CD4-positive, CD25-positive, alpha-beta regulatory T cell (primary cell): ENCODE measurements around the gene PAPOLA. TPM values are rescaled to one million over a fixed set of nuclear protein-coding genes. Genes with fewer than 3 reads are reported as not detected.
A peak's percentile ranks its signal among the peaks of the same experiment; 100 is the strongest.

ENCODE experiments used
- ATAC-seq, 2 donors: fragments of 150-1000 bp; cut with Tn5 transposase; one replicate each; pipeline ENCODE4 v1.10.0; 2021; ENCODE audit warnings: low read depth in 2 of 2, moderate number of reproducible peaks in 2 of 2, moderate library complexity in 1 of 2
- DNase-seq, 3 donors: peaks; one replicate each; pipeline versions ENCODE4 v3.0.0 to v3.0.0-alpha.2; 2012 to 2022; ENCODE audit warnings: mixed read lengths in 1 of 3
- H3K27ac ChIP-seq: one replicate; pipeline ENCODE4 v1.7.0; 2013; ENCODE audit warnings: mild to moderate bottlenecking, low read length; ENCODE audit not compliant: insufficient read depth, poor library complexity, severe bottlenecking
- H3K27me3 ChIP-seq: one replicate; pipeline ENCODE4 v1.7.0; 2013; ENCODE audit warnings: low read length; ENCODE audit not compliant: control insufficient read depth, insufficient read depth
- H3K36me3 ChIP-seq: one replicate; pipeline ENCODE4 v1.7.0; 2013; ENCODE audit warnings: mild to moderate bottlenecking, low read length, moderate library complexity; ENCODE audit not compliant: control insufficient read depth, insufficient read depth
- H3K4me1 ChIP-seq: 2 replicates; pipeline ENCODE4 v1.7.0; 2013; ENCODE audit warnings: mild to moderate bottlenecking, low read length; ENCODE audit not compliant: insufficient read depth, control insufficient read depth, poor library complexity, severe bottlenecking
- H3K4me3 ChIP-seq: one replicate; pipeline ENCODE4 v1.7.0; 2013; ENCODE audit warnings: low read depth, mild to moderate bottlenecking, low read length, moderate library complexity
- H3K9me3 ChIP-seq, 2 experiments: 1 replicate in 1 of 2; 2 replicates in 1 of 2; pipeline ENCODE4 v1.7.0; 2013; ENCODE audit warnings: low read length in 2 of 2, mild to moderate bottlenecking in 1 of 2, moderate library complexity in 1 of 2; ENCODE audit not compliant: control insufficient read depth in 2 of 2
- H3K27ac Mint-ChIP-seq, 3 donors: one replicate each; pipeline ENCODE4 v1.8.0; 2020 to 2022; ENCODE audit warnings: mild to moderate bottlenecking in 3 of 3, mixed read lengths in 3 of 3, moderate library complexity in 2 of 3
- H3K27me3 Mint-ChIP-seq: one replicate; pipeline ENCODE4 v1.8.0; 2022; ENCODE audit warnings: mild to moderate bottlenecking, mixed read lengths
- H3K36me3 Mint-ChIP-seq: one replicate; pipeline ENCODE4 v1.8.0; 2020; ENCODE audit warnings: mixed read lengths
- H3K4me1 Mint-ChIP-seq, 4 donors: one replicate each; pipeline ENCODE4 v1.8.0; 2020 to 2022; ENCODE audit warnings: mixed read lengths in 4 of 4, mild to moderate bottlenecking in 1 of 4
- H3K4me3 Mint-ChIP-seq, 4 donors: one replicate each; pipeline ENCODE4 v1.8.0; 2020 to 2022; ENCODE audit warnings: mild to moderate bottlenecking in 4 of 4, mixed read lengths in 4 of 4, moderate library complexity in 3 of 4
- H3K9me3 Mint-ChIP-seq, 7 donors: one replicate each; pipeline ENCODE4 v1.8.0; 2020 to 2022; ENCODE audit warnings: mixed read lengths in 7 of 7, mild to moderate bottlenecking in 3 of 7, moderate library complexity in 2 of 7
- polyA plus RNA-seq, 4 donors: library from polyadenylated mRNA; unstranded; fragments of 300-500 nt; fragmentation: Illumina TruSeq; gene quantifications; one replicate each; pipeline ENCODE4 v1.2.3, GENCODE V29; 2021
- total RNA-seq: library from RNA; stranded (reverse); gene quantifications from one replicate; pipeline ENCODE4 v1.2.3, GENCODE V29; 2022

The PAPOLA gene
- total and polyA plus RNA-seq, 5 donors from 2014 or later, result 57.9 to 189 (median 60.1) TPM

DNA sequence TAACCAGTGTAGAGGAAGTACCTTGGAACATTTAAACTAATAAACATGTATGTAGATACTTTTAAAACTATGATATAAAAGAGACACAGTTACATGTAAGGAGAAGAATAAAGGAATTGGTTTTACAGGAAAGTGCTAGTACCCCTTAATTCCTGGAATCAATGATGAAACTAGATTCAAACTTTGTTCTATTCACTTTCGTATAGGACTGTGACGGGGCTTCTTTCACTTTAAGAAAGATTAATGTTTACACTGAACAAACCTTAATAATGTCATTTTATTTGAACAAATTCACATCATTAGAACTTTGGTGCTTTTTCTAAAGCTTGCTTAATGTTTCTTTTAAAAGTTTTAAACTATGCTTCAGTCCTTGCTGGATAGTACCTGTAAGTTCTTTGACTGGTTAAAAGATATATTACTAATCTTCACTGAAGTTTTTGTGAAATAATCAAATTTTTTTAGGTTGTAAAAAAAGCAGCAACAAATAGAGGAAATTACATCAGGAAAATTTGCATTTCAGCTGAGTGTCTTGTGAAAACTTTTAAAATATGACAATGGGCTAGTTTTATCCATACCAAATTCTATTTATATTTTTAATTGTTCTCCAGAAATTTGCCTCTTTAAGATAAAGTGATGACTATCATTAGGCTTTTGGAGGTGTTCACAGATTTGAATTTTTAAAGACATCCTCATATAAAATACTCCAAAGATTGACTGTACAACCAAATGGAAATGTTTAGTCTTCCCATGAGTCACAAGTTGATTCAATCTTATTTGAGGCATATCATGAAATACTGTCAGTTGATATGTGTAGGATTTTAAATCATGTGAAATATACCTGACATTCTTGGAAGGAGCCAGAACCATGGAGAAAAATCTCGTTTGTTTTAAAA, 36.2 kb downstream of the PAPOLA start:
- Histone ChIP-seq H3K9me3 (no peaks in the 10 kb centered on the region), H3K27me3 (no peaks in the 10 kb centered on the region), H3K4me1 (no peaks in the 10 kb centered on the region), H3K27ac (no peak overlapping the region), H3K4me3 (peak overlapping the region; percentile 22), H3K36me3 (peaks cover 32% of the 10 kb centered on the region)
- Mint-ChIP-seq H3K4me1 (peaks cover 11 to 24% (median 16%) of the 10 kb centered on the region in 4 donors), H3K27ac (peak overlapping the region in 2 of 3 donors; percentile 9 to 37), H3K9me3 (no peaks in the 10 kb centered on the region), H3K36me3 (peaks cover 21% of the 10 kb centered on the region), H3K4me3 (no peak overlapping the region), H3K27me3 (no peaks in the 10 kb centered on the region)
- peak in 1 of 3 donors; percentile 75 for DNase-seq
- ATAC-seq, result peak in 1 of 2 donors; percentile 22

- Histone ChIP-seq H3K27me3 (no peaks in the 10 kb centered on the region), H3K36me3 (peaks cover 30% of the 10 kb centered on the region), H3K4me1 (no peaks in the 10 kb centered on the region), H3K27ac (no peak overlapping the region), H3K9me3 (no peaks in the 10 kb centered on the region), H3K4me3 (no peak overlapping the region)
- H3K4me1 Mint-ChIP-seq, result peaks cover 13 to 24% (median 16%) of the 10 kb centered on the region in 4 donors
- no peak overlapping the region for H3K27ac Mint-ChIP-seq
- ATAC-seq (no peak), DNase-seq (no peak)
- H3K9me3 Mint-ChIP-seq, result no peaks in the 10 kb centered on the region
- H3K27me3 Mint-ChIP-seq, result no peaks in the 10 kb centered on the region
- peaks cover 17% of the 10 kb centered on the region for H3K36me3 Mint-ChIP-seq
- no peak overlapping the region for H3K4me3 Mint-ChIP-seq
These were observed 36.8 kb downstream of the PAPOLA start for GRCh38 chr14:96538990-96539317.

- no peaks in the 10 kb centered on the region for H3K9me3 Mint-ChIP-seq
- ATAC-seq (no peak), DNase-seq (no peak)
- H3K27ac ChIP-seq, result no peak overlapping the region
- no peaks in the 10 kb centered on the region for H3K9me3 ChIP-seq
- H3K27me3 Mint-ChIP-seq, result no peaks in the 10 kb centered on the region
- peaks cover 90% of the 10 kb centered on the region for H3K36me3 ChIP-seq
- H3K27ac Mint-ChIP-seq, result peak overlapping the region in 2 of 3 donors; percentile 57 to 76
- H3K36me3 Mint-ChIP-seq, result peaks cover 36% of the 10 kb centered on the region
- H3K4me3 Mint-ChIP-seq, result no peak overlapping the region
- peaks cover 4% of the 10 kb centered on the region for H3K4me1 ChIP-seq
- H3K4me3 ChIP-seq, result no peak overlapping the region
- H3K4me1 Mint-ChIP-seq, result peaks cover 8 to 14% (median 10%) of the 10 kb centered on the region in 4 donors
- H3K27me3 ChIP-seq, result no peaks in the 10 kb centered on the region
These were observed 52.2 kb downstream of the PAPOLA start for GRCh38 chr14:96554315-96554910.

DNA sequence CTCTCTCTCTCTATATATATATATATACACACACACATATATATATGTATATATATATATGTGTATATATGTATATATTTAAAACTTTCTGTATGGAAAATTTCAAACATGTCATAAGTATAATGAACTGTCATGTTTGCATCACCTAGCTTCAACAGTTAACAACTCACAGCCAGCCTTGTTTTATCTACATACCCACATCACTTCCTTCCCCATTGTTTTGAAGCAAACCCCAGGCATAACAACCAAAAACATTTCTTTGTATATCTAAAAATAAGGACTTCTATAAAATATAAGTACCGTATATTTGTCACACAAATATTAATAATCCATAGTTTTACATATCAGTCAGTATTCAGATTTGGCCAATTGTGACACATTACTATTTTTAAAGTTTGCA, 57.4 kb downstream of the PAPOLA start:
- DNase-seq (no peak), ATAC-seq (no peak)
- Histone ChIP-seq H3K4me1 (peaks cover 4% of the 10 kb centered on the region), H3K27ac (no peak overlapping the region), H3K36me3 (peaks cover 87% of the 10 kb centered on the region), H3K27me3 (no peaks in the 10 kb centered on the region), H3K9me3 (no peaks in the 10 kb centered on the region), H3K4me3 (no peak overlapping the region)
- Mint-ChIP-seq H3K4me1 (peaks cover 8 to 14% (median 11%) of the 10 kb centered on the region in 4 donors), H3K9me3 (no peaks in the 10 kb centered on the region), H3K36me3 (peaks cover 39% of the 10 kb centered on the region), H3K27ac (no peak overlapping the region), H3K27me3 (no peaks in the 10 kb centered on the region), H3K4me3 (no peak overlapping the region)

DNA sequence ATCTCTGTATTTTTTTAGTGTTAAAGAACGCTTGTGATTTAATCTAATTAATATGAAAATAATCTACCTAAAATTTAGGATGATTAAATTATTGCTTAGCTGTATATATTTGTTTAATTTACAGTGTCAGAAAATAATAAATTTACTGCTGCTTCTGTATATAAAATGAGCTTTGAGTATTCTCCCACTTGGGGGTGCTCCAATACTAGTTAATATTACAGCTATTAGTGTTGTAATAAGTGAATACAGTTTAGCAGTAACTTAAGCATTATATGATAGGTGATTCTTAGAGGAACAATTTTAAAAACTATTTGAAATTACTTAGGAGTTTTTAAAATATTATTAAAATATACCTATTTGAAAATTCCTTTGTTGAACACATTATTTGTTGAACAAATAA, 62.2 kb downstream of the PAPOLA start:
- Histone ChIP-seq H3K4me3 (no peak overlapping the region), H3K36me3 (peaks cover 56% of the 10 kb centered on the region), H3K4me1 (no peaks in the 10 kb centered on the region), H3K27me3 (no peaks in the 10 kb centered on the region), H3K27ac (no peak overlapping the region), H3K9me3 (no peaks in the 10 kb centered on the region)
- H3K4me1 Mint-ChIP-seq, result peaks cover 0 to 22% (median 9%) of the 10 kb centered on the region in 4 donors
- H3K9me3 Mint-ChIP-seq, result no peaks in the 10 kb centered on the region
- no peak overlapping the region for H3K4me3 Mint-ChIP-seq
- peaks cover 34% of the 10 kb centered on the region for H3K36me3 Mint-ChIP-seq
- peak in 1 of 3 donors; percentile 9 for DNase-seq
- H3K27me3 Mint-ChIP-seq, result no peaks in the 10 kb centered on the region
- ATAC-seq, result no peak
- peak overlapping the region in 1 of 3 donors; percentile 52 for H3K27ac Mint-ChIP-seq

GRCh38 chr14:96565811-96566210, 63.6 kb downstream of the PAPOLA start:
- ATAC-seq (no peak), DNase-seq (no peak)
- H3K27ac Mint-ChIP-seq, result peak overlapping the region in 1 of 3 donors; percentile 55
- peaks cover 2 to 26% (median 7%) of the 10 kb centered on the region in 4 donors for H3K4me1 Mint-ChIP-seq
- H3K27me3 ChIP-seq, result no peaks in the 10 kb centered on the region
- peaks cover 37% of the 10 kb centered on the region for H3K36me3 Mint-ChIP-seq
- H3K9me3 Mint-ChIP-seq, result no peaks in the 10 kb centered on the region
- H3K9me3 ChIP-seq, result no peaks in the 10 kb centered on the region
- H3K36me3 ChIP-seq, result peaks cover 48% of the 10 kb centered on the region
- no peak overlapping the region for H3K27ac ChIP-seq
- no peaks in the 10 kb centered on the region for H3K4me1 ChIP-seq
- H3K27me3 Mint-ChIP-seq, result no peaks in the 10 kb centered on the region
- no peak overlapping the region for H3K4me3 Mint-ChIP-seq
- H3K4me3 ChIP-seq, result no peak overlapping the region

DNA sequence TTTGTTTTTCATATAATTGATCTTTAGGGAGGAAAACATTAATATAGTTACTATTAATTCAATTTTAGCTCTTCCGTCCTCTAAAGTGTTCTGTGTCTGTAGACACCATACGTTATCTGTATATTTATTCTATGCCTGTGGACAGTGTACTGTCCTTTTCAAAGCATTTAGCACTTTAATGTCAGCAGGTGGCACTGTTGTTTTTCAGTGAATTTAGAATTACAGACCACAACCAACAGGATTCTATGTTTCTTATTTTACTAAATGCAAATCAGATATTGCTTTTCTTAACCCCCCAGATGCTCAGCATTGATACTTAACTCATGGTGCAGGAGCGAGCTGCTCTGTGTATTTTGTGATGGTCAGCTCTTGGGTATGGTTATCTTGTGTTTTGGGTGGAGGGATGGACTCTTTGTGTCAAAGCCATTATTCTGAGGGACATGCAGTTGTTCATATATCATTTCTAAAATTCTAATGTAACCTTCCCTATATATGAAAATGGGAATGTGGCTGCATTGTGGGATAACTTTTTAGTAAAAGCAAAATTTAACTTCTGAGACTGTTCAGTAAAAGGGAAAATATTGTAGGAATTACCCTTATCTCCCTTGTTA, 65.2 kb downstream of the PAPOLA start:
- no peak overlapping the region for H3K27ac Mint-ChIP-seq
- H3K9me3 Mint-ChIP-seq, result no peaks in the 10 kb centered on the region
- no peak overlapping the region for H3K4me3 Mint-ChIP-seq
- DNase-seq, result peak in 2 of 3 donors; percentile 43 to 51
- H3K36me3 Mint-ChIP-seq, result peaks cover 32% of the 10 kb centered on the region
- Histone ChIP-seq H3K36me3 (peaks cover 40% of the 10 kb centered on the region), H3K27ac (no peak overlapping the region), H3K9me3 (no peaks in the 10 kb centered on the region), H3K4me1 (no peaks in the 10 kb centered on the region), H3K27me3 (no peaks in the 10 kb centered on the region), H3K4me3 (no peak overlapping the region)
- H3K4me1 Mint-ChIP-seq, result peaks cover 0 to 26% (median 5%) of the 10 kb centered on the region in 4 donors
- H3K27me3 Mint-ChIP-seq, result no peaks in the 10 kb centered on the region
- ATAC-seq, result no peak
